HG02970 (cell line): ENCODE results near the gene CAST.

Source experiments
- ATAC-seq: cut with Tn5 transposase; IDR thresholded peaks from one replicate; pipeline ENCODE4 v1.9.1; 2021; ENCODE audit warnings: mild to moderate bottlenecking, moderate library complexity, moderate number of reproducible peaks; ENCODE audit not compliant: unreplicated experiment, low FRiP score

The CAST gene

GRCh38 chr5:96703995-96704394, 41.8 kb downstream of the CAST start:
- ATAC-seq, result no peak

GRCh38 chr5:96706433-96707111, 44.4 kb downstream of the CAST start:
- ATAC-seq, result no peak

- ATAC-seq, result no peak
Observed at GRCh38 chr5:96708600-96708999, 46.4 kb downstream of the CAST start.

GRCh38 chr5:96709152-96709821, 47.1 kb downstream of the CAST start:
- no peak for ATAC-seq

GRCh38 chr5:96712100-96712746, 50.0 kb downstream of the CAST start:
- no peak for ATAC-seq

- ATAC-seq, result no peak
Observed at GRCh38 chr5:96714450-96714849, 52.3 kb downstream of the CAST start.

- ATAC-seq, result no peak
Observed at GRCh38 chr5:96714951-96715451, 52.8 kb downstream of the CAST start.

GRCh38 chr5:96716007-96716406, 53.8 kb downstream of the CAST start:
- no peak for ATAC-seq

GRCh38 chr5:96716716-96717115, 54.5 kb downstream of the CAST start:
- ATAC-seq, result no peak

GRCh38 chr5:96717874-96718273, 55.7 kb downstream of the CAST start:
- no peak for ATAC-seq

GRCh38 chr5:96718635-96719077, 56.5 kb downstream of the CAST start:
- ATAC-seq, result no peak

GRCh38 chr5:96720408-96720807, 58.2 kb downstream of the CAST start:
- ATAC-seq, result no peak

GRCh38 chr5:96721351-96721977, 59.3 kb downstream of the CAST start:
- ATAC-seq, result no peak

GRCh38 chr5:96725257-96725656, 63.1 kb downstream of the CAST start:
- no peak for ATAC-seq

- no peak for ATAC-seq
Observed at GRCh38 chr5:96726802-96727201, 64.6 kb downstream of the CAST start.

GRCh38 chr5:96729156-96729555, 67.0 kb downstream of the CAST start:
- ATAC-seq, result no peak

GRCh38 chr5:96730586-96730985, 68.4 kb downstream of the CAST start:
- ATAC-seq, result no peak

GRCh38 chr5:96733771-96734500, 71.8 kb downstream of the CAST start:
- no peak for ATAC-seq

- ATAC-seq, result no peak
Observed at GRCh38 chr5:96734871-96735325, 72.7 kb downstream of the CAST start.

GRCh38 chr5:96736937-96737336, 74.8 kb downstream of the CAST start:
- ATAC-seq, result no peak
